LNCAP (cell line): Measurements from ENCODE around the gene CAMTA1.

Source experiments
- TF ChIP-seq, protein P1 (sequence below): fragments of 450-650 bp; IDR thresholded peaks from 2 replicates; pipeline ENCODE4 v1.5.1; 2017; ENCODE audit warnings: mild to moderate bottlenecking

The CAMTA1 gene

DNA sequence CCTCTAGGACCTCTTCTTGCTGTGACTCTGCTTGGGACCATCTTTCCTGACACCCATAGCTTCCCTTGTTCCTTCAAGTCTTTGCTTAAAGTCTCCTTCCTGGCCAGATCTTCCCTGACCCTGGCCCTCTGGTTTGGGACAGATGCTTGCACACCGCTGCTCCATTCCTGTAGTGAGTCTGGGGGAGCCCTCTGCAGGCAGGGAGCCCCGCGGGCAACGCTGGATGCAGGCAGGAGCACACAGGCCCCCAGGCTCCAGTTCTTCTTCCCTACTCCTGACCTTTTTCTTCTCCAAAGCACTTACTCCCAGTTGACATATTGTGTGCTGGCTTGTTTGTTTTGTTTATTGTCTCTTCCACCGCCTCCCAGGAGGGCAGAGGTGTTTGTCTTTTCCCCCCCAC lies 413.4 kb downstream of the CAMTA1 start:
- TF ChIP-seq, protein P1, sequence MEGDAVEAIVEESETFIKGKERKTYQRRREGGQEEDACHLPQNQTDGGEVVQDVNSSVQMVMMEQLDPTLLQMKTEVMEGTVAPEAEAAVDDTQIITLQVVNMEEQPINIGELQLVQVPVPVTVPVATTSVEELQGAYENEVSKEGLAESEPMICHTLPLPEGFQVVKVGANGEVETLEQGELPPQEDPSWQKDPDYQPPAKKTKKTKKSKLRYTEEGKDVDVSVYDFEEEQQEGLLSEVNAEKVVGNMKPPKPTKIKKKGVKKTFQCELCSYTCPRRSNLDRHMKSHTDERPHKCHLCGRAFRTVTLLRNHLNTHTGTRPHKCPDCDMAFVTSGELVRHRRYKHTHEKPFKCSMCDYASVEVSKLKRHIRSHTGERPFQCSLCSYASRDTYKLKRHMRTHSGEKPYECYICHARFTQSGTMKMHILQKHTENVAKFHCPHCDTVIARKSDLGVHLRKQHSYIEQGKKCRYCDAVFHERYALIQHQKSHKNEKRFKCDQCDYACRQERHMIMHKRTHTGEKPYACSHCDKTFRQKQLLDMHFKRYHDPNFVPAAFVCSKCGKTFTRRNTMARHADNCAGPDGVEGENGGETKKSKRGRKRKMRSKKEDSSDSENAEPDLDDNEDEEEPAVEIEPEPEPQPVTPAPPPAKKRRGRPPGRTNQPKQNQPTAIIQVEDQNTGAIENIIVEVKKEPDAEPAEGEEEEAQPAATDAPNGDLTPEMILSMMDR = no peak

DNA sequence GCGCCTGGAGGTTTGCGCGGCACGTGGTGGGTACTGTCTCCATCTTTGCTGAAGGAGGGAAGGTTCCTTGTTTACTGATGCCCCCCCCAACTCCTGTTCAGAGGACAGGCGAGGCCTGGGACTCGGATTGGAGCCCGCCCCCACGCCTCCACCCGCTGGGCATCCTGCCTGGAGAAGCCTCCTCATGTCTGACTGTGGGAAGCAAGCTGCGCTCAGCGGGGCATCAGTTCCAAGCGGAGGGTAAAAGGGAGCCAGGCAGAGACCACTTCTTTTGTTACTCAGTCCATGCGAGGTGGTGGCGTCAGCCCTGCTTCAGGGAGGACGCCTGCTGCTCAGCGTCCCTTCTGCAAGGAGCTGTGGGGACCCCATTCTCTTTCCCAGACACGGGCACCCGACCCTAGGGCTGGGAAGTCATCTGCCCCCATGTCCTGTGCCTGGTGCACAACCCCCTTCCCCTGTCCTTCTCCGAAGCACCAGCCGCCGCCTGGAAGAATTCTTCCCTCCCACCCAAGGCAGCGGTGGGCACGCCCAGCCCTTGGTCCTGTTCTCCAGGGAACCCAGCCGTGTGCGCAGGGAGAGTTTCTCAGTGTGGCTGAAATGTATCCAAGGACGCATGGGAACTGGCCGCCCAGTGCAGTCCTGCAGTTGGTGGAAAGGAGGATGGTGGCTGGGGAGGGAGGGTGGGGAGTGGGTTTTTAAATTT lies 414.0 kb downstream of the CAMTA1 start:
- TF ChIP-seq, protein P1 = no peak

DNA sequence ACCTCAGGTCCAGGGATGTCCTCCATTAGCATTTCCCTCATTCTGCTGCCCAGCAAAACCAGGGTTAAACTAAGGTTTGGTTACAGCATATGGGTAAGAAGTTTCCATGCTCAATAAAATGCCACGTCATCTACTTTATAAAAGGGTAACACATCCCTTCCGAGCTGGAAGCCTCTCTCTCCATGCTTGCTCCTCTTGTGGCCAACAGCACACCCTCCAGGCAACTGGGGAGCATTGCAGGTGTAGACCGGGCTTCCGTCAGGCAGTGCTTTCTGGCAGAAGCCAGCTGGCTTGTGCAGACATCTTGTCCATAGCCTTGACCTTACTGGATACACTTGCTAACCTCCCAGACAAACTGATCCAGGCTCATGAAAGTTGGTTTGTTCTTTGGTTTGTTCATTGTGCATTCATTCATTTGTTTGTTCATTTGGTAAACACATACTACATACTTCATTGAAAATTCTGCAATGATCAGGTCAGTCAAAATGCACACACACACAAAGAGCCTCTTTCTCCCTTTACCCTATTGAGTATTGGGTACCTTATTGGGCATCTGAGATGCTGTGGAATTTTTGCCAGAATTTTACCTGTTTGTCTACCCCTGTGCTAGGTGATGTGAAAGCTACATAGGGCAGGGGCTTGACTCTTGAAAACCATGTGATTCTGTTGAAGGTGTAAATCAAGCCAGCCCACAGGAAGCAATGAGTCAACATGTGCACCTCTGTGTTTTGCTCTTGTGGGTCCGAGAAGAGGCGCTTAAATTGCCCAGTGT lies 422.8 kb downstream of the CAMTA1 start:
- TF ChIP-seq, protein P1 = peak; percentile 83

DNA sequence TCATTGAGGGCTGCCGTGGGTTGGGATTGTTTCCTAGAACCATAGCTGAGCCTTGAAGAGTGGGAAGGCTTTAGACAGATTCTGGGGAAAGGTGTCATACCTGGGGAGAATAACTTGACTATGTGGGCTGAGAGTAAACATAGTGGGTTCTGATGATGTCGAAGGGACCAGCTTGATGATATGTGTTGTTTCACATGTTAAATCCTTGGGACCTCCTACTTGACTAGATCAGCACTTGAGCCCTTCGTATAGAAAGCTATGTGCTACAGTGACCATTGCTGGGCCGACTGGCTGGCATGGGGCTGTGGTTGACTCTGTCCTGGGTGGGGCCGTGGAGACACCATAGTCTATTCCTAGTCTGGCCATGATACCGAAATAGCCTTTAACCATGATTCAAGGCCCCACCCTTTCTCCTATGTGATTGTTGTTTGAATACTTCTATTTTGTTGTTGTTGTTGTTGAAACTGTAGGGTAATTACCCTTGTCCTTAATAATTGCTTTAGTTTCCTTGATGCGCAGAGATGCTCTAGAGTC lies 423.5 kb downstream of the CAMTA1 start:
- TF ChIP-seq, protein P1 = no peak

DNA sequence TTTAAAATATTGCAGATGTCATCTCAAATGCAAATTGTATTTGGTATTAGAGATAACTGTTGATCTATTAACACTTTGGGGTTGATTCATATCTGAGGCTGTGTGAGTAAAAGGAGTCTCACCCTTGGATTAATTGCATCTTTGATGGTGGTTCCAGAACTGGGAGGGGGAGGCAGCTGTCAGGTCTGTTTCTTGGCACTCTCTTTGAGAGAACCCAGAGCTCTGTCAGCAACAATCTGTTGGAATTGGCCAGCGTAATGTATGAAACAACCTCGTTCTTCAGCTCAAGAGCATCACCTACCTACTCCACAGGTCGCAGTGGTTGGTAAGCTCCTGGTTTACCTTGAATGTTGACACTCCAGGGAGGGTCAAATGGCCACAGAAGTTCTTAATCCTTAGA lies 424.1 kb downstream of the CAMTA1 start:
- TF ChIP-seq, protein P1 = no peak

DNA sequence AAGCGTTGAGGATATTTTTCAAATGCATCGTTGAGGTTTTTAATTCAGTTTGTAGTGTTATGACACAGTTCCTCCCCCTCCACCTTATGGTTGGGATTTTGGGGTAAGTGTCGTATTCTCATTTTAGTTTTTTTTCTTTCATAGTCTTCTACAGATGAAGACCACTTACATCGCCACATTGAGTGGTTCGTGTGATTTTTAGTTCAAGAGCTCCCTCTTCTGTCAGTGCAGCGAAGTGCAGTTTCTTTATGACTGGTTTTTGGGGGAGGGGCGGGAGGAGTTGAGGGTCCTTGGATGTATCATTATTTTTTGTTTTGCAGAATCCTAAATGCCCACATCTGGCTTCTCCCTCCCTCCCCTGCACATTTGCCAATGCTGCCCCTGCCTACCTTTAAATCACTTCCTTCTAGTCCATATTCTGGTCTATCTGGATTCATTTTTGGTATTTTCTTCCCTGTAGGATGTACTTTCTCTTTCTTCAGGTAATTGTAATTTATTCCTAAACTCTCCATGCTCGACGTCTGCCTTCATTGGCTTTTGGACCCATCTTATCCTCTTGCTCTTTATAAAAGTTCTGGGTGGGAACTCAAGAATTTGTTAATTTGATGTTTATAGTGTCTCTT lies 433.1 kb downstream of the CAMTA1 start:
- TF ChIP-seq, protein P1 = peak; percentile 94

DNA sequence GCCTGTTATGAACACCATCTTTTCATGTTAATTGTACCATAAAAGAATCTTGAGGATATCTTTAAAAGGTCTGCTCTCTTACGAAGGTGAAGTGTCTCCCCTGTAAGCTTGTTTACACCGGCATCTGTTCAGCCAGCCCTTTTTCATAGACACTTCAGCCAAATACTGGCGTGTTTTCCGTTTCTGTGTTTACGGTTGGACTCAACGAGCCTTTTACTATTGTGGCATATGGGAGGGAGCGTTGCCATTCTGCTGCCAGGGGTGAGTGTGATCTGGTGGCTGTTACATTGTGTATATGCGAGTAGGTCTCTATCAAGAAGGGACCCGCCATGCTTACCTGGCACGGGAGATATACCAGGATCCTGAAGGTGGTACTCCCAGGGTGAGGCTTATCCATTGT lies 433.8 kb downstream of the CAMTA1 start:
- TF ChIP-seq, protein P1 = no peak
